Adrenal gland (tissue), 5 donors: ENCODE measurements around the gene EGLN2.

Source experiments
- CTCF ChIP-seq, 6 experiments: fragments of 450-650 bp in 4 of 6; fragments of 200-600 bp in 2 of 6; sonication (generic) in 1 of 6; IDR thresholded peaks; 1 replicate in 5 of 6; 2 replicates in 1 of 6; pipeline versions ENCODE4 v1.5.1 to v1.8.0; 2016 to 2021; ENCODE audit warnings: antibody characterized with exemption in 6 of 6, mild to moderate bottlenecking in 2 of 6, moderate library complexity in 1 of 6
- POLR2A ChIP-seq, 2 donors: fragments of 450-650 bp; IDR thresholded peaks; one replicate each; pipeline ENCODE4 v1.6.1; 2017; ENCODE audit warnings: antibody characterized with exemption in 2 of 2, mild to moderate bottlenecking in 2 of 2, moderate library complexity in 1 of 2
- donor health status: DM: no; HTN: no; CAD: no.

DNA sequence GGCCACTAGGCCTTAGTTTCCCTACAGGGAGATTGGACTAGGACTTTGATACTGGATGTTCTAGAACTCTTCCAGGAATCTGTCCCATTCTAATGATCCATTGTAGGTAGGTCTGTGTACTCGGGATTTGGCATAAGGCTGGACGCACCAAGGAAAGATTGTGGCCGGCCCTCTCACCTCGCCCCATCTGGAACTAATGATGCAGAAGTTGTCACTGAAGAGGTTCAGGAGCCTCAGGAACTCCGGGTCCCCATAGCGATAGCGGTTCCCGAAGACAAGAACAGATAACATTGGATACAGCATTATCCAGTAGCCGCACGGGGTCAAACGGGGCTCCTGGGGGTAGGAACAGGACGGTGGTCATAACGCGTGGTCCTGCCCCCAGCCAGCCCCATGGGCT is 11.2 kb downstream of the EGLN2 start:
- TF ChIP-seq CTCF (IDR thresholded peaks at IDR 0.05) (no peak), POLR2A (IDR thresholded peaks at IDR 0.05) (no peak)
